Astrocyte of the cerebellum (primary cell): ENCODE data around the gene OR5K4.
"Not testable (repeated sequence)": the region's sequence is repeated elsewhere in the genome, so short reads cannot be mapped to it uniquely, and the experiment has no call there.

Experiments
- DNase-seq: peaks from one replicate; pipeline ENCODE4 v3.0.0-alpha.2; 2011; ENCODE audit warnings: low read depth
- H3K4me3 ChIP-seq: 2 replicates; pipeline ENCODE4 v1.5.1; 2011; ENCODE audit warnings: mild to moderate bottlenecking, low read depth, low read length, moderate library complexity
- CTCF ChIP-seq: IDR thresholded peaks from 2 replicates; pipeline ENCODE4 v1.5.1; 2012; ENCODE audit warnings: low read length, low read depth, moderate library complexity, mild to moderate bottlenecking; ENCODE audit errors: missing control alignments
- in situ Hi-C: cut with HindIII; loops from 2 replicates; pipeline ENCODE4 v1.10.0; 2017; ENCODE audit warnings: low sequenced_read_pairs

Gene OR5K4

GRCh38 chr3:98388147-98388546, 34.5 kb downstream of the OR5K4 start:
- in situ Hi-C loops, result no loop called here
- no peak for DNase-seq
- no peak for TF ChIP-seq CTCF
- H3K4me3 ChIP-seq, result no peak overlapping the region

- no peak for DNase-seq
- in situ Hi-C loops, result no loop called here
- no peak for TF ChIP-seq CTCF
- no peak within 1 kb of the TSS for H3K4me3 ChIP-seq
Observed at GRCh38 chr3:98390366-98390765, 36.7 kb downstream of the OR5K4 start, which contains the start of gene OR5K3. Gene OR5K3 (plus strand): TSS chr3:98390666. CDS start chr3:98390666, 0 bp downstream.

GRCh38 chr3:98395101-98395500, 41.4 kb downstream of the OR5K4 start:
- no peak for DNase-seq
- in situ Hi-C loops, result no loop called here
- H3K4me3 ChIP-seq, result no peak overlapping the region
- no peak for TF ChIP-seq CTCF

GRCh38 chr3:98396482-98396881, 42.8 kb downstream of the OR5K4 start:
- H3K4me3 ChIP-seq, in situ Hi-C loops, DNase-seq: not testable (repeated sequence)

GRCh38 chr3:98398513-98398912, 44.9 kb downstream of the OR5K4 start:
- no peak for DNase-seq
- TF ChIP-seq CTCF, result no peak
- H3K4me3 ChIP-seq, result no peak overlapping the region
- in situ Hi-C loops, result no loop called here

- no peak for TF ChIP-seq CTCF
- in situ Hi-C loops, result no loop called here
- DNase-seq, result no peak
Observed at GRCh38 chr3:98402507-98402906, 48.9 kb downstream of the OR5K4 start.

GRCh38 chr3:98404010-98404409, 50.4 kb downstream of the OR5K4 start:
- in situ Hi-C loops, result no loop called here
- no peak for TF ChIP-seq CTCF
- no peak overlapping the region for H3K4me3 ChIP-seq
- DNase-seq, result no peak

More at GRCh38 chr3:98402507-98402906, 48.9 kb downstream of the OR5K4 start:
- H3K4me3 ChIP-seq, result no peak overlapping the region
